GM23338 (cell line): ENCODE results near the gene BLACAT1.

Experiments used
- CREB1 ChIP-seq: fragments of 250-450 bp; sonication (Bioruptor Pico); IDR thresholded peaks from 2 replicates; pipeline ENCODE4 v1.5.0; 2020; ENCODE audit warnings: low read depth, mild to moderate bottlenecking, moderate library complexity
- EZH2 ChIP-seq: fragments of 200-600 bp; sonication (generic); IDR thresholded peaks from one replicate; pipeline ENCODE4 v1.8.0; 2017; ENCODE audit warnings: antibody characterized with exemption, mild to moderate bottlenecking, low read depth; ENCODE audit not compliant: unreplicated experiment
- EZH2phosphoT487 ChIP-seq: fragments of 200-600 bp; sonication (generic); IDR thresholded peaks from one replicate; pipeline ENCODE4 v1.8.1; 2018; ENCODE audit warnings: antibody characterized with exemption; ENCODE audit not compliant: unreplicated experiment
- JUNB ChIP-seq: IDR thresholded peaks from one replicate; pipeline ENCODE4 v1.6.1; 2016; ENCODE audit warnings: antibody characterized with exemption; ENCODE audit not compliant: unreplicated experiment
- POLR2AphosphoS5 ChIP-seq: IDR thresholded peaks from 2 replicates; pipeline ENCODE4 v1.6.1; 2016; ENCODE audit warnings: antibody characterized with exemption, low read depth
- TF ChIP-seq, protein P1 (sequence below), 2 experiments: fragments of 200-600 bp in 1 of 2; sonication (generic) in 1 of 2; conservative IDR thresholded peaks; 2 replicates each; pipeline versions ENCODE4 v1.5.1 to v1.6.1; 2016 to 2017; ENCODE audit warnings: antibody characterized with exemption in 2 of 2, low read depth in 2 of 2, mild to moderate bottlenecking in 2 of 2, moderate library complexity in 1 of 2
- TF ChIP-seq, protein P2 (sequence below): IDR thresholded peaks from one replicate; pipeline ENCODE4 v1.6.1; 2018; ENCODE audit warnings: antibody characterized with exemption; ENCODE audit not compliant: unreplicated experiment
- TF ChIP-seq, protein P3 (sequence below): IDR thresholded peaks from 2 replicates; pipeline ENCODE4 v1.6.1; 2016; ENCODE audit warnings: antibody characterized with exemption
- TF ChIP-seq, protein P4 (sequence below): fragments of 250-450 bp; sonication (Bioruptor Pico); IDR thresholded peaks from 2 replicates; pipeline ENCODE4 v1.5.0; 2020; ENCODE audit warnings: mild to moderate bottlenecking, moderate library complexity

- TF ChIP-seq, protein P1, sequence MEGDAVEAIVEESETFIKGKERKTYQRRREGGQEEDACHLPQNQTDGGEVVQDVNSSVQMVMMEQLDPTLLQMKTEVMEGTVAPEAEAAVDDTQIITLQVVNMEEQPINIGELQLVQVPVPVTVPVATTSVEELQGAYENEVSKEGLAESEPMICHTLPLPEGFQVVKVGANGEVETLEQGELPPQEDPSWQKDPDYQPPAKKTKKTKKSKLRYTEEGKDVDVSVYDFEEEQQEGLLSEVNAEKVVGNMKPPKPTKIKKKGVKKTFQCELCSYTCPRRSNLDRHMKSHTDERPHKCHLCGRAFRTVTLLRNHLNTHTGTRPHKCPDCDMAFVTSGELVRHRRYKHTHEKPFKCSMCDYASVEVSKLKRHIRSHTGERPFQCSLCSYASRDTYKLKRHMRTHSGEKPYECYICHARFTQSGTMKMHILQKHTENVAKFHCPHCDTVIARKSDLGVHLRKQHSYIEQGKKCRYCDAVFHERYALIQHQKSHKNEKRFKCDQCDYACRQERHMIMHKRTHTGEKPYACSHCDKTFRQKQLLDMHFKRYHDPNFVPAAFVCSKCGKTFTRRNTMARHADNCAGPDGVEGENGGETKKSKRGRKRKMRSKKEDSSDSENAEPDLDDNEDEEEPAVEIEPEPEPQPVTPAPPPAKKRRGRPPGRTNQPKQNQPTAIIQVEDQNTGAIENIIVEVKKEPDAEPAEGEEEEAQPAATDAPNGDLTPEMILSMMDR (conservative IDR thresholded peaks at IDR 0.05; ENCODE audit: low read depth in 2 of 2): peak; percentile 37 to 61
- TF ChIP-seq EZH2: no peak
- TF ChIP-seq, protein P2, sequence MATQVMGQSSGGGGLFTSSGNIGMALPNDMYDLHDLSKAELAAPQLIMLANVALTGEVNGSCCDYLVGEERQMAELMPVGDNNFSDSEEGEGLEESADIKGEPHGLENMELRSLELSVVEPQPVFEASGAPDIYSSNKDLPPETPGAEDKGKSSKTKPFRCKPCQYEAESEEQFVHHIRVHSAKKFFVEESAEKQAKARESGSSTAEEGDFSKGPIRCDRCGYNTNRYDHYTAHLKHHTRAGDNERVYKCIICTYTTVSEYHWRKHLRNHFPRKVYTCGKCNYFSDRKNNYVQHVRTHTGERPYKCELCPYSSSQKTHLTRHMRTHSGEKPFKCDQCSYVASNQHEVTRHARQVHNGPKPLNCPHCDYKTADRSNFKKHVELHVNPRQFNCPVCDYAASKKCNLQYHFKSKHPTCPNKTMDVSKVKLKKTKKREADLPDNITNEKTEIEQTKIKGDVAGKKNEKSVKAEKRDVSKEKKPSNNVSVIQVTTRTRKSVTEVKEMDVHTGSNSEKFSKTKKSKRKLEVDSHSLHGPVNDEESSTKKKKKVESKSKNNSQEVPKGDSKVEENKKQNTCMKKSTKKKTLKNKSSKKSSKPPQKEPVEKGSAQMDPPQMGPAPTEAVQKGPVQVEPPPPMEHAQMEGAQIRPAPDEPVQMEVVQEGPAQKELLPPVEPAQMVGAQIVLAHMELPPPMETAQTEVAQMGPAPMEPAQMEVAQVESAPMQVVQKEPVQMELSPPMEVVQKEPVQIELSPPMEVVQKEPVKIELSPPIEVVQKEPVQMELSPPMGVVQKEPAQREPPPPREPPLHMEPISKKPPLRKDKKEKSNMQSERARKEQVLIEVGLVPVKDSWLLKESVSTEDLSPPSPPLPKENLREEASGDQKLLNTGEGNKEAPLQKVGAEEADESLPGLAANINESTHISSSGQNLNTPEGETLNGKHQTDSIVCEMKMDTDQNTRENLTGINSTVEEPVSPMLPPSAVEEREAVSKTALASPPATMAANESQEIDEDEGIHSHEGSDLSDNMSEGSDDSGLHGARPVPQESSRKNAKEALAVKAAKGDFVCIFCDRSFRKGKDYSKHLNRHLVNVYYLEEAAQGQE: peak; percentile 29
- TF ChIP-seq POLR2AphosphoS5: no peak
- TF ChIP-seq, protein P3, sequence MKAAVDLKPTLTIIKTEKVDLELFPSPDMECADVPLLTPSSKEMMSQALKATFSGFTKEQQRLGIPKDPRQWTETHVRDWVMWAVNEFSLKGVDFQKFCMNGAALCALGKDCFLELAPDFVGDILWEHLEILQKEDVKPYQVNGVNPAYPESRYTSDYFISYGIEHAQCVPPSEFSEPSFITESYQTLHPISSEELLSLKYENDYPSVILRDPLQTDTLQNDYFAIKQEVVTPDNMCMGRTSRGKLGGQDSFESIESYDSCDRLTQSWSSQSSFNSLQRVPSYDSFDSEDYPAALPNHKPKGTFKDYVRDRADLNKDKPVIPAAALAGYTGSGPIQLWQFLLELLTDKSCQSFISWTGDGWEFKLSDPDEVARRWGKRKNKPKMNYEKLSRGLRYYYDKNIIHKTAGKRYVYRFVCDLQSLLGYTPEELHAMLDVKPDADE: no peak
- TF ChIP-seq CREB1 (CRISPR knock-in tag): no peak
- no peak for TF ChIP-seq EZH2phosphoT487
- TF ChIP-seq, protein P4, sequence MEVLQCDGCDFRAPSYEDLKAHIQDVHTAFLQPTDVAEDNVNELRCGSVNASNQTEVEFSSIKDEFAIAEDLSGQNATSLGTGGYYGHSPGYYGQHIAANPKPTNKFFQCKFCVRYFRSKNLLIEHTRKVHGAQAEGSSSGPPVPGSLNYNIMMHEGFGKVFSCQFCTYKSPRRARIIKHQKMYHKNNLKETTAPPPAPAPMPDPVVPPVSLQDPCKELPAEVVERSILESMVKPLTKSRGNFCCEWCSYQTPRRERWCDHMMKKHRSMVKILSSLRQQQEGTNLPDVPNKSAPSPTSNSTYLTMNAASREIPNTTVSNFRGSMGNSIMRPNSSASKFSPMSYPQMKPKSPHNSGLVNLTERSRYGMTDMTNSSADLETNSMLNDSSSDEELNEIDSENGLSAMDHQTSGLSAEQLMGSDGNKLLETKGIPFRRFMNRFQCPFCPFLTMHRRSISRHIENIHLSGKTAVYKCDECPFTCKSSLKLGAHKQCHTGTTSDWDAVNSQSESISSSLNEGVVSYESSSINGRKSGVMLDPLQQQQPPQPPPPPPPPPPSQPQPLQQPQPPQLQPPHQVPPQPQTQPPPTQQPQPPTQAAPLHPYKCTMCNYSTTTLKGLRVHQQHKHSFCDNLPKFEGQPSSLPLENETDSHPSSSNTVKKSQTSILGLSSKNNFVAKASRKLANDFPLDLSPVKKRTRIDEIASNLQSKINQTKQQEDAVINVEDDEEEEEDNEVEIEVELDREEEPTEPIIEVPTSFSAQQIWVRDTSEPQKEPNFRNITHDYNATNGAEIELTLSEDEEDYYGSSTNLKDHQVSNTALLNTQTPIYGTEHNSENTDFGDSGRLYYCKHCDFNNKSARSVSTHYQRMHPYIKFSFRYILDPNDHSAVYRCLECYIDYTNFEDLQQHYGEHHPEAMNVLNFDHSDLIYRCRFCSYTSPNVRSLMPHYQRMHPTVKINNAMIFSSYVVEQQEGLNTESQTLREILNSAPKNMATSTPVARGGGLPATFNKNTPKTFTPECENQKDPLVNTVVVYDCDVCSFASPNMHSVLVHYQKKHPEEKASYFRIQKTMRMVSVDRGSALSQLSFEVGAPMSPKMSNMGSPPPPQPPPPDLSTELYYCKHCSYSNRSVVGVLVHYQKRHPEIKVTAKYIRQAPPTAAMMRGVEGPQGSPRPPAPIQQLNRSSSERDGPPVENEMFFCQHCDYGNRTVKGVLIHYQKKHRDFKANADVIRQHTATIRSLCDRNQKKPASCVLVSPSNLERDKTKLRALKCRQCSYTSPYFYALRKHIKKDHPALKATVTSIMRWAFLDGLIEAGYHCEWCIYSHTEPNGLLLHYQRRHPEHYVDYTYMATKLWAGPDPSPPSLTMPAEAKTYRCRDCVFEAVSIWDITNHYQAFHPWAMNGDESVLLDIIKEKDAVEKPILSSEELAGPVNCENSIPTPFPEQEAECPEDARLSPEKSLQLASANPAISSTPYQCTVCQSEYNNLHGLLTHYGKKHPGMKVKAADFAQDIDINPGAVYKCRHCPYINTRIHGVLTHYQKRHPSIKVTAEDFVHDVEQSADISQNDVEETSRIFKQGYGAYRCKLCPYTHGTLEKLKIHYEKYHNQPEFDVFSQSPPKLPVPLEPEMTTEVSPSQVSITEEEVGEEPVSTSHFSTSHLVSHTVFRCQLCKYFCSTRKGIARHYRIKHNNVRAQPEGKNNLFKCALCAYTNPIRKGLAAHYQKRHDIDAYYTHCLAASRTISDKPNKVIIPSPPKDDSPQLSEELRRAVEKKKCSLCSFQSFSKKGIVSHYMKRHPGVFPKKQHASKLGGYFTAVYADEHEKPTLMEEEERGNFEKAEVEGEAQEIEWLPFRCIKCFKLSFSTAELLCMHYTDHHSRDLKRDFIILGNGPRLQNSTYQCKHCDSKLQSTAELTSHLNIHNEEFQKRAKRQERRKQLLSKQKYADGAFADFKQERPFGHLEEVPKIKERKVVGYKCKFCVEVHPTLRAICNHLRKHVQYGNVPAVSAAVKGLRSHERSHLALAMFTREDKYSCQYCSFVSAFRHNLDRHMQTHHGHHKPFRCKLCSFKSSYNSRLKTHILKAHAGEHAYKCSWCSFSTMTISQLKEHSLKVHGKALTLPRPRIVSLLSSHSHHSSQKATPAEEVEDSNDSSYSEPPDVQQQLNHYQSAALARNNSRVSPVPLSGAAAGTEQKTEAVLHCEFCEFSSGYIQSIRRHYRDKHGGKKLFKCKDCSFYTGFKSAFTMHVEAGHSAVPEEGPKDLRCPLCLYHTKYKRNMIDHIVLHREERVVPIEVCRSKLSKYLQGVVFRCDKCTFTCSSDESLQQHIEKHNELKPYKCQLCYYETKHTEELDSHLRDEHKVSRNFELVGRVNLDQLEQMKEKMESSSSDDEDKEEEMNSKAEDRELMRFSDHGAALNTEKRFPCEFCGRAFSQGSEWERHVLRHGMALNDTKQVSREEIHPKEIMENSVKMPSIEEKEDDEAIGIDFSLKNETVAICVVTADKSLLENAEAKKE: no peak
- no peak for TF ChIP-seq JUNB
Measured at GRCh38 chr1:205454903-205455335, 926 bp downstream of the BLACAT1 start.
